ENCODE results near the gene TBPL2. TPM values are rescaled to one million over a fixed set of nuclear protein-coding genes. Genes with fewer than 3 reads are reported as not detected.

TBPL2 gene
- total RNA-seq, 1 donor from 2014 or later = not detected

GRCh38 chr14:55382483-55382882 lies 57.9 kb downstream of the TBPL2 start:
- DNase-seq (no peak), ATAC-seq (ENCODE audit: poor library complexity) (no peak)
- intact Hi-C loops (cut with DNase I) = no loop called here

- DNase-seq = no peak
- intact Hi-C loops (cut with DNase I) = no loop called here
- ATAC-seq (ENCODE audit: poor library complexity) = no peak
These were observed 58.9 kb downstream of the TBPL2 start for GRCh38 chr14:55381561-55381960.

GRCh38 chr14:55381040-55381439 lies 59.4 kb downstream of the TBPL2 start:
- ATAC-seq (ENCODE audit: poor library complexity) = no peak
- DNase-seq = no peak
- intact Hi-C loops (cut with DNase I) = no loop called here

GRCh38 chr14:55377236-55377635 lies 63.2 kb downstream of the TBPL2 start:
- no peak for ATAC-seq (ENCODE audit: poor library complexity)
- no peak for DNase-seq
- intact Hi-C loops (cut with DNase I) = no loop called here

GRCh38 chr14:55374771-55375170 lies 65.6 kb downstream of the TBPL2 start:
- ATAC-seq (ENCODE audit: poor library complexity) = no peak
- DNase-seq = no peak

GRCh38 chr14:55373784-55374705 lies 66.4 kb downstream of the TBPL2 start:
- DNase-seq (no peak), ATAC-seq (ENCODE audit: poor library complexity) (no peak)
- intact Hi-C loops (cut with DNase I) = no loop called here

More at GRCh38 chr14:55374771-55375170, 65.6 kb downstream of the TBPL2 start:
- intact Hi-C loops (cut with DNase I) = no loop called here

- no peak for ATAC-seq (ENCODE audit: poor library complexity)
- DNase-seq = no peak
- intact Hi-C loops (cut with DNase I) = no loop called here
These were observed 67.6 kb downstream of the TBPL2 start for GRCh38 chr14:55372825-55373224.

GRCh38 chr14:55372423-55372822 lies 68.0 kb downstream of the TBPL2 start:
- intact Hi-C loops (cut with DNase I) = no loop called here

GRCh38 chr14:55370883-55371455 lies 69.4 kb downstream of the TBPL2 start:
- intact Hi-C loops (cut with DNase I) = no loop called here
- no peak for DNase-seq
- no peak for ATAC-seq (ENCODE audit: poor library complexity)

More at GRCh38 chr14:55372423-55372822, 68.0 kb downstream of the TBPL2 start:
- ATAC-seq (ENCODE audit: poor library complexity) (no peak), DNase-seq (no peak)

GRCh38 chr14:55366271-55366670 lies 74.1 kb downstream of the TBPL2 start:
- intact Hi-C loops (cut with DNase I) = no loop called here
- ATAC-seq (ENCODE audit: poor library complexity) = no peak
- no peak for DNase-seq

Other genes starting within 250 kb of the TBPL2 start
- gene DLGAP5, start 249.0 kb downstream of the TBPL2 start, total RNA-seq = 0.27 TPM
- 24.6 TPM for gene FBXO34, start 169.2 kb downstream of the TBPL2 start, total RNA-seq
- 12.3 TPM for gene ATG14, start 28.8 kb downstream of the TBPL2 start, total RNA-seq
- gene KTN1, start 139.6 kb upstream of the TBPL2 start, total RNA-seq = 274 TPM